HG02678 (cell line): Measurements from ENCODE around the gene MARCHF9.
"Not testable (repeated sequence)": the region's sequence is repeated elsewhere in the genome, so short reads cannot be mapped to it uniquely, and the experiment has no call there.

ENCODE experiments used
- ATAC-seq: cut with Tn5 transposase; IDR thresholded peaks from one replicate; pipeline ENCODE4 v1.9.1; 2021; ENCODE audit warnings: mild to moderate bottlenecking, moderate library complexity; ENCODE audit not compliant: unreplicated experiment

The MARCHF9 gene

DNA sequence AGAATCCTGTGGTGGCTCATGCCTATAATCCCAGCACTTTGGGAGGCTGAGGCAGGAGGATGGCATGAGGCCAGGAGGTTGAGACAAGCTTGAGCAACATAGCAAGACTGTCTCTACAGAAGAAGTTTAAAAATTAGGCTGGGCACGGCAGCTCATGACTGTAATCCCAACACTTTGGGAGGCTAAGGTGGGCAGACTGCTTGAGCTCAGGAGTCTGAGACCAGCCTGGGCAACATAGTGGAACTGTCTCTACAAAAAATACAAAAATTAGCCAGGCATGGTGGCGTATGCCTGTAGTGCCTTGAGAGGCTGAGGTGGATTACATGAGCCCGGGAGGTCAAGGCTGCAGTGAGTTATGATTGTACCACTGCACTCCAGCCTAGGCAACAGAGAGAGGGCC, 13.0 kb downstream of the MARCHF9 start:
- ATAC-seq, result no peak

DNA sequence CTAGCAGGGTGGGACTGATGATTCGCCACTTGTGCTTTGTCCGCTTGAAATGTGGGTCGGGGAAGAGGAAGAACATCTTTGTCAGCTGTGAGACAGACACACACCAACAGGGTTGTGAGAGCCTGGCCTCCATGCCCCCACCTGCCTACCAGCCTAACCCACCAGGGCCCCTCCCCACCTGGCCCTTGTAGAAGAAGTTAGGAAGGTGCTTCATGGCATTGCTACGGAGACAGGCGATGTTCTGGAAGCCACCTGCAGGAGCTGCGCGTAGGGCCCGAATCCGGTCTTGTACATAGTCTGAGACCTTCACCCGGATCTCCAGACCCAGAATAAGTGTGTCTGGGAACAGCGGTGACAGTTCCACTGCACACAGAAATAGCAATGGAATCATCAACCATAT, 14.7 kb downstream of the MARCHF9 start:
- no peak for ATAC-seq

DNA sequence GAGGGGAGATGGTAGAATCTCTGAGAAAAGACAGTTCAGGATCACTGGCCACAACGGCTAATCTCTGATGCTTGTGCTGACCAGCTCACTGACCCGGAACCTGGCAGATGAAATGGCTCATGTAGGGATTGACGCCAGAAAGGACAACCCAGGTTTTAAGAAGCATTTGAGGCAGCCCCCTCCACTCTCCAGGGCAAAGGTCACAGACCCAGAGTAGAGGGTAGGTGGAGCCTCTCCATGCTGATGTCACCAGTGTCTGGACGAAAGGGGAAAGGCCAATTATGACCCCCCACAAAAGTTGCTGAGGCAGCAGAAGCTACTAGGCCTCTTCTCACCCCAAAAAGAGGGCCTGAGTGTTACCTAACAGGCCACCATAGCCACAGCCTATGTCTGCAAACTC, 15.8 kb downstream of the MARCHF9 start:
- no peak for ATAC-seq

DNA sequence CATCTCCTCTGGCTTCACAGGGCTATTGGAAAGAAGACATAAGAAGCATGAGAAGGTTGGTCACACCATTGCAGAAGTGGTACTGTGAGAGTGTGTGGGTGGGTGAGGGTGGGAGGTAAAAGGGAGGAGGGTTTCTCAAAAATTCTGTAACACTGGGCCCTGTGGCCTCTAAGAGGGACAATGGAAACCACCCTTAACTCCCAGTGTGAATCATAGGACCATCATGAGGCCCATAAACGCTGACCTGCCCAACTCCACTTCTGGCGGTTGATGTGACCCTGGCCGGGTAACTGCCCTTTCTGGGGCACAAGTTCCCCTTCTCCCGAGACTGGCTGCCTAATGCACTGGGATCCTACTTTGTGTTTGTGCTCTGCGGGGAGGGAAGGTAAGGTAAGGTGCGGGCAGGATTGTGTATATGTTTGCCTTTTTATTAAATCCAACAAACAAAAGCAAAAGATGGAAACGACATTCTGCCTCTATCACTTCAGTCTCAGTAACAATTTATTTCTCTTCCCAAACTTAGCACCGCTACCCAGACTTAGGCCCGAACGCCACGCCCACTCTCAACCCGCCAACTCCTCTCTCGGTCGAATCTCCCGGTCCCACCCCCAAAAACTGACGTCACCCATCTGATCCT, 16.5 kb downstream of the MARCHF9 start:
- ATAC-seq, result peak; percentile 75

DNA sequence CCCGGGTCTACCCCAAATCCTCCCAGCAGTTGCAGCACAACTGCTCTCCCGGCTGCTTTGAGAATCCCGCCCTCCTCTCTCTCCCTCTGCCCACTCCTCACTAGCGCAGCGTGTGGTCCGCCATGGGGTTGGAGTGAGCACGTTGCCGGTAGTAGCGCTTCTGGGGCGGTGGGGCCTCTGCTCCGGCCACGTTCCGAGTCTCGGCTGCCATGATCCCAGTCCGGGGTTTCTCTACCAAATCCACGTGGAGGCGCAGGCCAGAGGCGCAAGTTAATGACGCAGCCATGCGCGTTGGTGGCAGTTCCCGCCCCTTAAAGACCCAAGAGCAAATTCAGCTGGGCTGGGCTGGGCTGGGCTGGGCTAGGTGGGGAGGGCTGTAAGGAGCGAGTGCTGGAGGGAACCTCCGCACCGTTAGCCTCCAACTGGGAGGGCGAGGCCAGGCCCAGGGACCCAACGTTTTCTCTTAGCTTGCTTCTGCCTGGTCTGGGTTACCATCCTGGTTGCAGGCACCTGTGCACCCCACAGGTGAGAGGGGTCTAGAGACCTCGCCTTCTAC, 17.0 kb downstream of the MARCHF9 start, which contains the start of gene METTL1:
TSS of gene METTL1 (minus strand) at position 233 of the 556 bp plus-strand sequence. CDS start at position 211, 22 bp downstream.
- peak; percentile 77 for ATAC-seq

DNA sequence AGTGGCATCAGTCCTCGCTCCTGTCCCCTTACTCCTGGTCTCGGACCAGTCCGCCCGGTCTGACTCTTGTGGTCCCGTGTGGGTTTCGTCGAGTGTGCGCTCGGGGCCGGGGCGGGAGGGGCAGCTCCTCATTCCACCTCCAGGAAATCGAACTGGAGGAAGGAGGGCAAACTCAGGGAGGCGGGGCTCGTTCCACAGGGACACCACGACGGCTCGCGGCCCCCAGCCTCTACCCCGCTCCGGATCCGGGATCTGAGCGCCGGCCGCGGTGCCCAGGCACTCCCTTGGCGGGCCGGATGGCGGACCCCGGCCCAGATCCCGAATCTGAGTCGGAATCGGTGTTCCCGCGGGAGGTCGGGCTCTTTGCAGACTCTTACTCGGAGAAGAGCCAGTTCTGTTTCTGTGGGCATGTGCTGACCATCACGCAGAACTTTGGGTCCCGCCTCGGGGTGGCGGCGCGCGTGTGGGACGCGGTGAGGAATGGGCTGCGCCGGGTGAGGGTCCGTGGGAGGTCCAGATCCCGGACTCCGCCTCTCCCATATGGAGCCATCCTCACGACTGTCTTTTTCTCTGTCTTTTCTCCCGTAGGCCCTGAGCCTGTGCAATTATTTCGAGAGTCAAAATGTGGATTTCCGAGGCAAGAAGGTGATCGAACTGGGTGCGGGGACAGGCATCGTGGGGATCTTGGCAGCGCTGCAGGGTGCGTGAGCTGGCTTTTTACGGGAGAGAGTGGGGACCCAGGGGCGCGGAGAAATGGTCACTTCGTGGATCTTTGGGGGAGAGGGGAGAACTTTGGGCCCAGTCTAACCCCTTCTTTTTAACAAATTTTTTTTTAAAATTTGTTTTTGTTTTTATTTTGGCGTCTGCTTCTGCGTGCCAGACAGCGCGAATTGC, 17.8 kb downstream of the MARCHF9 start, which contains the start of gene EEF1AKMT3:
TSS of gene EEF1AKMT3 (plus strand) at position 186 of the 894 bp plus-strand sequence. CDS start at position 297, 111 bp downstream.
- ATAC-seq, result peak; percentile 17

DNA sequence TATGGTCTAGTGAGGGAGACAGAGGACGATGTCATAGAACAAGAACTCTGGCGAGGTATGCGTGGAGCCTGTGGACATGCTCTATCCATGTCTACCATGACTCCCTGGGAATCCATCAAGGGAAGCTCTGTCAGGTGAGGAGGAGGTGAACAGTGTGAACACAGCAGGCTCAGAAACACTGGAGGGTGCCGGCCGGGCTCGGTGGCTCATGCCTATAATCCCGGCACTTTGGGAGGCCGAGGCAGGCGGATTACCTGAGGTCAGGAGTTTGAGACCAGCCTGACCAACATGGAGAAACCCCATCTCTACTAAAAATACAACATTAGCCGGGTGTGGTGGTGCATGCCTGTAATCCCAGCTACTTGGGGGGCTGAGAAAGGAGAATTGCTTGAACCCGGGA, 19.7 kb downstream of the MARCHF9 start:
- not testable (repeated sequence) for ATAC-seq

DNA sequence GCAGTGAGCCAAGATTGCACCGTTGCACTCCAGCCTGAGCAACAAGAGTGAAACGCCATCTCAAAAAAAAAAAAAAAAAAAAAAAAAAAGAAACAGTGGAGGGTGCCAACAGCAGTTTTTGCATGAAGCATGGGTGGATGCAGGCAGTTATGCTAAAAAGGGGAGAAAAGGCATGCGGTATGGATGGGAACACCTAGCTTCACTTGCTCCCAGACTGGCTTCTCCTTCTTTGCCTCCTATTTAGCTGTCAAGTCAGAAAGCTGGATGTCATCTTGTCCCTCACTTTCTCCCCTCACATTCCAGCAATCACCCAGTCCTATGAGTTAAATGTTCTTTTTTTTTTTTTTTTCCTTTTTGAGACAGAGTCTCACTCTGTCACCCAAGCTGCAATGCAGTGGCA, 20.1 kb downstream of the MARCHF9 start:
- no peak for ATAC-seq

DNA sequence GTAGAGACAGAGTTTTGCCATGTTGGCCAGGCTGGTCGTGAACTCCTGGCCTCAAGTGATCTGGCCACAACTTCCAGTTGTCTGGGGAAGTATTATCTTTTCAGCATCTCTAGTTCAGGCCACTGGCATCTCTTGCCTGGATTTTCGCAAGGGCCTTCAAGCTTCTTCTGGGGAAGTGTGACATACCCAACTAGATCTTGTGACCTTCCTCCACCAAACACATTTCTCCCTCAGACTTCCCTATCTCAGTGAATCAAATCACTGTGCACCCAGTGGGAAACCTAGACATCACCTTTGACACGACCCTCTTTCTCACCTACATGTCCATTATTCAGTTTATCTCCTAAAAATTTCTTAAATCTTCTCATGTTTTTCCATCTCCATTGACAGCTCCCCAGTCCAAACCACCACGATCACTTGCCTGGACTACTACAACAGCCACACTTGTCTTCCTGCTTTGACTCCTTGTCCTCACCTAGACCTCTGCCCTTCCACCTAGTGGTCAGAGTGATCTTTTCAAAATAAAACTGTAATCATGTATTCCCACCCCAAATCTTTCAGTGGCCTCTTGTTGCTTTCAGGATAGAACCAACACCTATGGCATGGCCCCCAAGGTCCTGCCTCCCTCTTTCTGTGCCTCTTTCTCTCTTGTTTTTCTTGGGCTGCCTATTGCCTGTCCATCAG, 20.8 kb downstream of the MARCHF9 start:
- ATAC-seq, result no peak

DNA sequence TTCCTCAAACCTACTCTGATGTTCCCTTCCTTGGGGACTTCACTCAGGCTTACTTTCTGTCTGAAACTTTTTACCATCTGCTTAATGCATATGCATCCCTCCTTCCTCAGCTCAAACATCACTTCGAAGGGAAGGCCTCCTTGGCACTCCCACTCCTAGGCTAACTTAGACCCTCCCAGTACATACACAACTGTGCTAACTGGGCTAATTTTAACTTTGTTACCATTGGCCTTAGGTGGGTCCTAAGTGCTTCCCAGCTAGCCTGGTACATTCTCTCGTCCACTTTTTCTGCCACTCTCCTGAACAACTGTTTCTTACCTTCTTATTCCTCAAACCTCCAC, 21.3 kb downstream of the MARCHF9 start:
- ATAC-seq, result no peak

DNA sequence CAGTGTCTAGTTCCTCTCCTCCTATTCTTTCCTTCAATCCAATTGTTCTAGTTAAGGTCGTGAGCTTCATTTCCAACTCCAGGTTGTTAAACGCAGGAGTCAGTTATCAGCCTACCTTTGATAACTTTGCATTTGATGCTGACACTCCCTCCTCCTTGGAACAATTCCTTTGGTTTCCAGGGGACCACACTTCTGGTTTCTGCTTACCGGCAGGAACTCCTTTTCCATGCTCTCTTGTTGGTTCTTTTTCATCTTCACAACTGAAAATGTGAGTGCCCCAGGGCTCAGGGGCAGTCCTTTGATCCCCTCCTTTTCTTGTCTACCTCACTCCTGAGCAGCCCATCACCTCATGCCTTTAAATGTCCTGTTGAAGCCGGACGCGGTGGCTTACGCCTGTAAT, 22.5 kb downstream of the MARCHF9 start:
- no peak for ATAC-seq

DNA sequence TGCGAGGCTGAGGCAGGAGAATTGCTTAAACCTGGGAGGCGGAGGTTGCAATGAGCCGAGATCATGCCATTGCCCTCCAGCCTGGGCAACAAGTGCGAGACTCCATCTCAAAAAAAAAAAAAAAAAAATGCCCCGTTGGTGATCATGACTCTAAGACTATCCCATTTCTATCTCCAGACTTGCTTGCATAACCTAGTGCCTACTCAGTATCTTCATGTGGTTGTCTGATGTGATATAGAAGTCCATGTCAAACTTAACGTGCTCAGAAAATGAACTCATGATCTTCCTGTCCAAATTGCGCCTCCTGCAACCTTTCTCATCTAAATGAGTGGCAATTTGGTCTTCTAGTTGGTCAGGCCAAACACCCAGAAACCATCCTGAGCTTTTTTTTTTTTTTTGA, 23.0 kb downstream of the MARCHF9 start:
- no peak for ATAC-seq

DNA sequence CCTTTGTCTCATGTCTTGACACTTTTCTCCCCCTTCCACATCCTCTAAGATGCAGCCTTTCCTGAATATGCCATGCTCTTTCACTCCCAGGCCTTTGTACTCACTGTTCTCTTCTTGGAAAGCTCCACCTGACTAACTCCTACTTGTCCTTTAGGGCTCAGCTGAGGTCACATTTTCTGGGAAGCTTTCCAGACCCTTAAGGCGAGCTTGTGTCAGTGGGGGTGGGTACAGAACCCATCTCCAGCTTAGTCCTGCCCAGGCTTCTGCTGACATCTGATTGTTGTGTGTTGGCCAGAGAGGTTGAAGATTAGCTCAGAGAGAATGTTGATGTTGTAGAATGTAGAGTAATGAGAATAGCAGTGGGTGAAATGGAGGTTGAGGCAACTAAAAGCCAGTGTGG, 24.8 kb downstream of the MARCHF9 start:
- ATAC-seq, result no peak

DNA sequence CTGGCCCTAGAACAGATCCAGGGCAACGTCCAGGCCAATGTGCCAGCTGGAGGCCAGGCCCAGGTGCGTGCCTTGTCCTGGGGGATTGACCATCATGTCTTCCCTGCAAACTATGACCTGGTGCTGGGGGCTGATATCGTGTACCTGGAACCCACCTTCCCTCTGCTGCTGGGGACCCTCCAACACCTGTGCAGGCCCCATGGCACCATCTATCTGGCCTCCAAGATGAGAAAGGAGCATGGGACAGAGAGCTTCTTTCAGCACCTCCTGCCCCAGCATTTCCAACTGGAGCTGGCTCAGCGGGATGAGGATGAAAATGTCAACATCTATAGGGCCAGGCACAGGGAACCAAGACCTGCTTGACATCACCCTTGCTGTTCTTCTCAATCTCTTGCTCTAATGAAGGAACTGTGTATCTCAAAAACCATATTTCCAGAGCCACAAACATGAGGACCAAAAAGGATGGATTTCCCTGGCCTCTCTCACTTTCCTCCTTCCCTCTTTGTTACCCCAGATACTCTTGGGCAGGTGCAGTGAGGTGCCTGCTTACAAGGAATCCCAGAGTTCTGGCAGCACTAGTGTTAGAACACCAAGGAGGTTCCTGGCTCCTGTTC, 25.5 kb downstream of the MARCHF9 start:
- no peak for ATAC-seq

DNA sequence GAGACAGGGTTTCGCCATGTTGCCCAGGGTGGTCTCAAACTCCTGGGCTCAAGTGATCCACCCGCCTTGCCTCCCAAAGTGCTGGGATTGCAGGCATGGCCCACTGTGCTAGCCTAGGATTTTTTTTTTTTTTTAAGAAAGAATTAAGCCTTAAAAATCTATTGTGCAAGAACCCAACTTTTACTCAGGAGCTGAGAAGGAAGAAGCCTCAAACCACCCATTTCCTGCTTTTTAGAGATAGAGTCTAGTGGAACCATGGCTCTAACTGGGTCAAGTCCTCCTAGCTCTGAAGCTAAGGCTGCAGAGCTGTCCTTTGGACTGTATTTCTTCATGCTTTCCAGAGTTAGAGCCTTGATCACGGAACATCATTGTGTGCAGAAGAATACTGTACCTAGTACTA, 26.3 kb downstream of the MARCHF9 start:
- no peak for ATAC-seq

DNA sequence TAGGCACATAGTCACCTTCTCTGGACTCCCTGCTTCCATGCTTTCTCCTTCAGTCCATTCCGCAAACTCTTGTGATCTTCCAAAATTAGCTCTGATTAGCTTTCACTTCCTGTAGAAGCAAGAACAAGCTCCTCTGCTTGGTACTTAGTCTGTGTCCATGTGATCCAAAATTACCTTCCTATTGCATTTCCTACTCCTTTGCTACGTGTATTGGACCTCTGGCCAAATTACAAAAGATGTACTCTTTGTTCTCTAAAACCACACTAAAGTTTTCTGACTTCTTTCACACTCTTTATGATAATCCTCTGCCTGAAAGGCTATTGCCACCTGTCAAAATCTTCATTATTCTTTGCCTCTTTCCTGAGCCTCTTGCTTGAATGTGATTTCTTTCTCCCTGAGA, 26.9 kb downstream of the MARCHF9 start:
- ATAC-seq, result no peak

DNA sequence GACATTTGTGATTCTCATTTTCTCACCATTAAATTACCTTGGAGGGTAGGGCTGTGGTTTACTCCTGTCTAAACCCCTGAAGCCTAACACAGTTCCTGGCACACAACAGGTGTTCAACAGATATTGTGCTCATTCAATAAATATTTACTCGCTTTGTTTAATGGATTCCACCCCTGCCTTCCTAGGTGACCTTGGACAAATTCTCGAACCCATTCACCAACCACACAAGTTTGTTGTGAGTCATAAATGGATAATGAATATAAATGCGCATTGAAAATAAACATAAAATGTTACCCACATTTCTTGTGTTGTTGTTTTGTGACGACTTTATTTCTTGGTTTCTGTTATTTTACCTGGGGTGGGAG, 27.3 kb downstream of the MARCHF9 start:
- peak; percentile 8 for ATAC-seq

DNA sequence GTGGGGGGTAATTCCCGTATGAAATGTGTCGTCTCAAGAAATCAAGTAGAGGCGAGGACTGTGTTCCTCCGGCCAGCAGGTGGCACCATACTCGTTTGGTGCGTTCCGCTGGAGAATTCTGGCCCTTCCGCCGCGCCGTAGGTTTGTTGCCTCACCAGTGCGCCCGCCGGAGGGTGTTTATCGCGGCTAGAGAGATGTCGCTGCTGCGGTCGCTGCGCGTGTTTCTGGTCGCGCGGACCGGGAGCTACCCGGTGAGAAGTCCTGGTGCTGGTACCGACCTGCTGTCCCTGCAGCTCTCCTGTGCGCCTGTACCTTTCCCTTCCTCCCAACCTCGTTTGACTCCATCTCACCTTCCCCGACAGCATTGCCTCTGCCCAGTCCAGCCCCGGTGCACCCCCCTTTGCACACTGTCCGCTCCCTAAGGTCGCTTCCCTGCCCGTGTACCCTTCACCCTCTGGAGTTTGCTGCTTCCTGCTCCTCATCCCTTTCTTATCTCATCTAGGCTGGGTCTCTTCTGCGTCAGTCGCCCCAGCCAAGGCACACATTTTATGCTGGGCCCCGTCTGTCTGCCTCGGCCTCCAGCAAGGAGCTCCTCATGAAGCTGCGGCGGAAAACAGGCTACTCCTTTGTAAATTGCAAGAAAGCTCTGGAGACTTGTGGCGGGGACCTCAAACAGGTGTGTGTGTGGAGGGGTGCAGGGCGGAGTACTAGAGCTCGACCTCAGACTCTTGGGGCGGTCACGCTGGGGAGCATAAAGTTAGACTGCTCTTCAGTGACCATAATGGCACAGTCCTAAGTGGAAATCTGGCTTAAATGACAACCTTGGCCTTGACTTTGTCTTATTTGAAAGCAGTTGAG, 27.9 kb downstream of the MARCHF9 start, which contains the start of gene TSFM:
TSS of gene TSFM (plus strand) at position 180 of the 858 bp plus-strand sequence. CDS start at position 195, 15 bp downstream.
- peak; percentile 87 for ATAC-seq

DNA sequence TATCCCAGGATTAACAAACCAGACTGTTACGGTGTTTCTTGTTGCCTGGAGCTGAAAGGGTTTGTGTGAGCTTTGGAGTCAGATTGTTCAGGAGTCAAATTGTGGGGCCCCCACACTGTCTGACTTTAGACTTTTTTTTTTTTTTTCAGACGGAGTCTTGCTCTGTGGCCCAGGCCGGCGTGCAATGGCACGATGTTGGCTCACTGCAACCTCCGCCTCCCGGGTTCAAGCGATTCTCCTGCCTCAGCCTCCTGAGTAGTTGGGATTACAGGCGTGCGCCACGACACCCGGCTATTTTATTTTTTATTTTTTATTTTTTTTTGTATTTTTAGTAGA, 28.5 kb downstream of the MARCHF9 start:
- no peak for ATAC-seq

DNA sequence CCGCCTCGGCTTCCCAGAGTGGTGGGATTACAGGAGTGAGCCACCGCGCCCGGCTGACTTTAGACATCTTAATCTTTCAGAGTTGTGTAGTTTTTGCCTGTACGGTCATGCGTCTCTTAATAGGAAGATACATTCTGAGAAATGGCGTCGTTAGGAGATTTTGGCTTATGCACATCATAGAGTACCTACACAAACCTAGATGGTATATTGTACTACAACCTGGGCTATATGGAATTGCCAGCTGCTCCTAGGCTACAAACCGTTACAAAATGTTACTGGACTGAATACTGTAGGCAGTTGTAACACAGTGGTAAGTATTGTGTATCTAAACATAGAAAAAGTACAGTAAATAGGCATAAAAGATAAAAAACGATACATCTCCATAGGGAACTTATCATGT, 29.0 kb downstream of the MARCHF9 start:
- no peak for ATAC-seq
